NCI-H128 (cell line): ENCODE measurements around the gene MAGI2.

Source experiments
- DNase-seq: peaks from one replicate; lab custom pipeline; 2025; ENCODE audit not compliant: unreplicated experiment; lab: John Stamatoyannopoulos, UW

The MAGI2 gene

DNA sequence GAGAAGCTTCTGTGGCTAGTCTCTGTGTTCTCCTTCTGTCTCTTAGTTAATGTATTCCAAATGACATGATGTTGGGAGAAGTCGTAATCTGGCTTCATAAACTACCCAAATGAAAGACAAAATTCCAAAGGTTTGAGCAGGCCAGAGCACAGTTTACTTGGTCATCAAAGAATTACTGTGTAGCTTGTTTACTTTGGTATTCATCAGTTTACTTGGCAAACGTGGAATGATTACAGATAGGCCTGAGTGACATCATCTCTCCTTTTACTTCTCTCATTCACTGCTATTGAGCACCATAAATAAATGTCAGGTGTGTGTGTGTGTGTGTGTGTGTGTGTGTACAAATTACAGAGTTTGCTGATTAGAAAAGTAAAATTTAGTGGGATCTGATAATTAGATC, 1327.6 kb downstream of the MAGI2 start:
- no peak for DNase-seq

DNA sequence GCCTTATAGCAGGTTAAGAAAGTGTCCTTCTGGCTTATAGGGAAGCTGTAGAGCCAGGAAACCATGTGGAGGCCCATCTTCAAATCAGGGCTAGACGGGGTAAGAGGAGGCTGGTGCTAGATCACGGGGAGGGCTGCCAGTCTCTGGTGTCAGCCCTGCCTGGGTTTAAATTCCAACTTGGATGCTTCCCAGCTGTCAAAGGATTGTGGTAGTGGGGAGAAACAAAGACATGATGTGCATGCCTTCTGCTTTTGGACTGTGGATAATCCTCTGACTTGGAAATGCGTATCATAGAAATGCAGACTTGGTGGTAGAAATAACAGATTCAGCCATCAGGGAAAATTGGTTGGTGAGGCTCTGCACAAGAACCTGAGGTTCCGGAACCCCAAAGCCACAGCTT, 1329.3 kb downstream of the MAGI2 start:
- DNase-seq: no peak

DNA sequence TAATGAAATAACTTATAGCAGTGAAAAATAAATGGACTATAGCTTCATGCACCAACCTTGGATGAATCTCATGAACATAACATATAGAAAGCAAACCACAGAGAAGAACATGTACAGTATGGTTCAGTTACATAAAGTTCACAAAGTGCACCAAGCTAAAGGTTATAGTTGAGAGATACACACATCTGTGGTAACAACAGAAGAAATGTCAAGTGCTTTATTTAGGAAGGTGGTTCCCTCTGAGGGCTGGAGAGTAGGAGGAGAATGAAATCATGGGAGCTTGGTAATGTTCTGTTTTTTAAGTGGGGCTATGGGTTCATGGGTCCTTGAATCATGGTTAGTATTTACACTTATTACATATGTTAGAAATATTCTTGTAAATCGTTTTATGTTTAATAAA, 1331.6 kb downstream of the MAGI2 start:
- DNase-seq: no peak

DNA sequence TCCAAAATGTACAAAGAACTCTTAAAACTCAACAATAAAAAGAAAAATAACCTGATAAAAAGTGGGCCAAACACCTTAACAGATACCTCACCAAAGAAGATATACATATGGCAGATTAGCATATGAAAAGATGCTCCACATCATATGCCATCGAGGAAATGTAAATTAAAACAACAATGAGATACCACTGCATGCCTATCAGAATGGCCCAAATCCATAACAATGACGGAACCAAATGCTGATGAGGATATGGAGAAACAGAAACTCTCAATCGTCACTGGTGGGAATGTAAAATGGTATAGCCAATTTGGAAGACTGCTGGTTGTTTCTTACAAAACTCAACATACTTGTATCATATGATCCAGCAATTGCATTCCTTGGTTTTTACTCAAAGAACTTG, 1335.0 kb downstream of the MAGI2 start:
- no peak for DNase-seq

DNA sequence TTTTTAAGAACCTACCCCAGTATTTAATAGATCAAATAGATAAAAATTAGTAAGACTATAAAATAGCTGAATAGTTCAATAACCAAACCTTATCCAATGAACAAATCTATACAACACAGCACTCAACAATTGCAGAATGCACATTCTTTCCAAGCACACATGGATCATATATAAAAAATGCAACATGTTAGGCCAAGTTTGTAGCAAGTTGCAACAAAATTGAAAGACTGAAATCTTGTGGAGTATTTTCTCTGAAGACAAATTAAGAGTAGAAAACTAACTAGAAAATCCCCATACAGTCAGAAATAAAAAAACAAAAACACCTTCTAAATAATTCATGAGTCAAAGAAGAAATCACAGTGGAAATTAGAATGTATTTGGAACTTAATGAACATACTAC, 1337.6 kb downstream of the MAGI2 start:
- DNase-seq: no peak

DNA sequence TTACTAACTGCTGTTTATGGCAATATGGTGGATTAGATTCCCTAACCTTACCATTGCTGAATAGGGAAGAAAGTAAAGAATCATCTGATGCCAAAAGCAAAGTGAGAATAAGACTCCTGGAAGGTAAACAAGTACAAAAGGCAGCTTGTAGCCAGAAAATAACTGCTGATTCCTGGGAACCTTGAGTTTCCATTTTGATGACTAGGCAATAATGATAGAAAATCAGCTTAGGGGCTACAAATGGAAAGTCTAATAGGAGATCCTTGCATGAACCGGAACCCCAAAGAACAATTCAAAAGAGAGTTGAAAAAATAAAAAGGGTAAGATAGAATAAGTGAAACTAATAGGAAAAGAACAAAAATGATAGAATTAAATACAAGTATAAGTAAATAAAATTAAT, 1338.5 kb downstream of the MAGI2 start:
- no peak for DNase-seq

DNA sequence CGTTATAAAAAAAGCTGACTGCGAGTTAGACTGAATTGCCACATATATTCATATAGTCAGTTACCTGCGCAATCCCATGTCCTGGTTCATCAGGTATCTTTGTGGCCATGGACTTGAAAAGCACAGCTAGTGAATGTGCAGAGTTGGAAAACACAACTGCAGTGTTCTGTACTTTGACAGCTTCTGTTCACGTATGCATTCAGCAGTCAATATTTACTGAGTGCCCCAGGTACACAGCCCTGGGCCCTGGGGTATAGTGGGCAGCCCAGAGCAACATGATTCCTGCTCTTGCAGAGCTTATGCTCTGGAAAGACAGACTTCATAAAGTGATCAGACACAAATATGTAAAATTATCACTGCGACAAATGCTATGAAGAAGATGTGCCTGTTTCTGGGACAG, 1341.0 kb downstream of the MAGI2 start:
- DNase-seq: no peak

DNA sequence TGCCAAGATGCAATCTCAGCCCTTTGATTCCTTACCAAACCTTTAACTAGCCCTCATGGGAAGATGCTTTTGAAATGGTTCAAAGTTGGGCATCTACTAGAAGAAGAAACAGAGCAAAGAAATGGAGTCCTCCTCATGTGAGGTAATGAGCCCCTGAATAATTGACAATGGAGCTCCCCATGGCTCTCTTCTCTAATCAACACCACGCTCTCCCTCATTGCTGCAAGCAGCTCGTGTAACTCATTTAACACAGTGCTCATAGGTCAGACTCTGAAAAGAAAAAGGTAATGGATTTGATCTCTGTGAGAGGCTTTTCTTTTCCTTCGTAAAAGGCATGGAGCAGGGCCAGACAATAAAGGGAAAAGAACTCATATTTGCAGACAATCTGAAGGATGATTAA, 1342.1 kb downstream of the MAGI2 start:
- no peak for DNase-seq

DNA sequence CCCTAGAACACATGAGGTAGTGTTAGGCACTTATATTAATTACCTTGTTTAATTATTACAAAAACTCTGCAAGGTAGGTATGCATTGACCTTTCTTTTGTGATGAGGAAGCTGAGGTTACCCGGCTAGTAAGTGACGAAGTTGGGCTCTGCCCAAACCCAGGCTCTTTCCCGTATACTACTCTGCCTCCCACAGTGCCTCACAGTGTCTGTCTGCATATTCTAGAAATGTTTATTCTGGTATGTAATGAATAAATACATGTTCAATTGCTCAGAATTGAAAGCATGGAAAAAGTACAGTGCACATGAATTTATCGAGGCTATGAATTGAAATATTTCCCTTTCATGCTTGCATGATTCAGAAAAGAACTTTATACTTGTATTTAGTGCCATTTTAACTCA, 1350.0 kb downstream of the MAGI2 start:
- no peak for DNase-seq

DNA sequence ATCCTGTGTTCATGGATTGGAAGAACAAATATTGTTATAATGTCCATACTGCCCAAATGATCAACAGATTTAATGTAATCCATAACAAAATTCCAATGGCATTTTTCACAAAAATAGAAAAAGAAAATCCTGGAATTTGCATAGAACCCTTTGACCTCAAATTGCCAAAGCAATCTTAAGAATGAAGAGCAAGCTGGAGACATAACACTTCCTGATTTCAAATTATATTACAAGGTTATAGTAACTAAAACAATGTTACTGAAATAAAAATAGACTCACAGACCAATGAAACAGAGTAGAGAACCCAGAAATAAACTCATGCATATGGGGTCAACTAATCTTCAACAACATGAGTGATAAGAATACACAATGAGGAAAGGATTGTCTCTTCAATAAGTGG, 1352.4 kb downstream of the MAGI2 start:
- DNase-seq: no peak

DNA sequence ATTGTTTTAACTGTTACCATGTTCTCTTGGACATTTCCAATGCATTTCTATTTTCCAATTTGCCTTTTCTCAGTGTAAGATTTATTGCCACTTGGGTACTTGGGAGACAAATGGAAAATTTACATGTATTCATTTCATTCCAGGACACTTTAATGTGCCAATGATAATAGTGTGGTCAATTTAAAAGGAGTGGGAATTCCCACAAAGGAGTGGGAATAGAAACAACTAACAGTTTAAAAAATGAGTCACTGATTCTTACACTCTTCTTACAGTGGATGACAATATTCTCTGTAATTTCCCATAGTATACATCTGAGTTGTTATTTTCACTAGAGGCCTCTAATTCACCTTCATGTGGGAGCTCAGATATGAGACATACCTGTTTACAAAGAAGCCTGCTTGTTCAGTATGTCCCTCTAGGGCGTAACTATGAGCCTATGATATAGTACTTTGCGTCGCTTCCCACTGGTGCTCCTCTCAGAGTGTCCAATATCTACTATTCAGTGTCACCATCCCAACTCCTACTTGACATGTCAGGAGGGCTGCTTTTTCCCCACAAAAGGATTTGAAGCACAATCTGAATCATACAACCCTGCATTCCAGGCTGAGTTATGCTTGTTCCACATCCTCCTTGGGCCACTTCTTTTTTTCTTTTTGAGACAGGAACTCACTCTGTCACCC, 1353.6 kb downstream of the MAGI2 start:
- DNase-seq: no peak

DNA sequence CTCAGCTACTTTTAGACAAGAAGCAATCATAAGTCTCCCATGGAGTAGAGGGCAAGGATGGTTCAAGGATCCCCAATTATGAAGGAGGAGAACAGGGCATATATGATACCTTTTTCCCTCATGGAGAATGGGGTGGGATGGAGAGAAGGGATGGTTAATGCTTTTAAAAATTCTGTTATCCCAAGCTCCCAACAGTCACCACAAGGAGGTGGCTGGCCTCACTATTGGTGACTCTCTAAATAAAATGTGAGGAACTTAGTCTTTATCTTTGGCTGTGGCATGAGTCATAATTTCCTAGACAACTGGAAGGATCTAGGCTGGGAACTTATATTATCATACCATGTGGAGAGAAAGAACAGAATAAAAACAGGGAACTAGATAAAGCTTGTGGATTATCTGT, 1357.9 kb downstream of the MAGI2 start:
- DNase-seq: no peak

DNA sequence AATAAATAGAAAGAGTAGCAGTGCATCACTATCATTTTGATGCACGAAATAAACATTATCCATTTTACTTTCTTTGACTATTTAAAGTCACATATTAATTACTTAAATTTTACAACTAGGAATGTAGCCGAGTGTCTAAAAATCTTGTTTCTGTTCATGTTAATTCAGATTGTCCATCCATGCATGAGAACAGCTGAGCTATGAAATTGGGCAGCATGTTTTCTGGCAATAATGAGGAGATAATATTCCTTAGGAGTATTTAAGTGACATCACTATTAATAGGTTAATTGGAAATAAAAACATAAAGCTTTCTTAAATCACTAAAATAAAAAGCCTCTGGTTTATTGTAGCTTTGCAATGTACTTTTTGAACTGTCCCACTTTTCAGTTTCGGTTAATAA, 1361.1 kb downstream of the MAGI2 start:
- no peak for DNase-seq

DNA sequence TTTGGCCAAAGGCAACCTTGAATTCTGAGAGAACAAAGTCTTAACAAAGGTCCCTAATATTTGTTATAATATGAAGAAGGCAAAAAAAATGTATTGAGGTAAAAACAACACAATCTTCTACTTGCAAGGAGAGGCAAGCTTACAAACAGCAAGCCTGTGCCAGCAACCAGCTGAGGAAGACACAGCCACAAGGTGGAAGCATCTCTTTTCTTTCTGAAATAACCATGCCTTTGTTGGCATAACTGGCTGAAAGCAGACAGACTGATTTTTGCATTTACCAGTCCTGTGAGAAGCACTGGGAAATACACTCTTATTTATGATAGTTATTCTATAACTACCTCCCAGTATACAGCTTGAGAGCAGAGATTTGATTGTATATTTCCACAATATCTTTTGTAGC, 1362.9 kb downstream of the MAGI2 start:
- DNase-seq: no peak

DNA sequence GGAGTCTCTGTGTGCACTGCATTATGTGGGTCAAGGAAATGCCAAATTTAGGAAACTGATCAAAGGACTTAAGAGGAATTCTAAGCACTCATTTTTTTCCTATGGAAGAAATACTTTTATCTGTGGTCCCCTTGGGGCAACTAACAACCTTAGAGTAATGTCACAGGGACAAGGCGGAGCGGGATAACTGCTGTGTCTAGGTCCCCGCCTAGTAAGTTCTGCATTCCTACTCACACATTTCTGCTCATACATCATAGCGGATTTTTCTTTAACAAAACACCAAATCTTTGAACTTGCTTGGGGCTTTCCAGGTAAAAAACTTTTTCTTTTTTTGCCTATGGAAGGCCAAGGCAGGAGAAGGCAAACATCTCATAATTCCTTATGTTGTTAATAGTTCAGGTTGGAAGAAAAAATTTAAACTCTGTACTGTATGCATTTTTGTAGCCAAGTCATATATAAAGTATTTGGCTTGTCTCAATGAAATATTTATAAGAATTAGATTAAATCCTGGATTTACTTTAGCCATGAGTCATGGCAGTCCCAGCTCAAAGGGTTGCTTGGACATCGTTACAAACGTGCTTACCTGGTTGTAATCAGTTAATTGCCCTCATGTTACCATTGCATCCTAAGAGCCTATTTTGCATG, 1369.9 kb downstream of the MAGI2 start:
- no peak for DNase-seq

DNA sequence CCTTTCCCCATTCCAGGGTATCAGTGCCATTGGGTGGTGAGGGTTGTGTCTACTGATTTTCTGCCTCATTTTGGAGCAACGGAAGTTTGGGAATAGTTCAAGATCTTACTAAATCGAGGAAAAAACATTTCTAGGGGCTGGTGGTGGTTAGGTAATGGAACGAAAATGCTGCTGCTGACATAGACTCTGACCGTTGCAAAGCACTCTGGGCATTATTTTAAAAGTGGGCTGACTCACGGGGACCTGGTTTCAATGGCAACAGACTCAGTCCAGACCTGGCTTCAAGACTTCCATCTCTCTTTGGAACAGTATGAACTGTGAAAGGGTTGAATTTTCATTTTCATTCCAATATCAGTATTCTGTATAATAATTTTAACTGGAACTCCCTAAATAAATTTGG, 1370.9 kb downstream of the MAGI2 start:
- no peak for DNase-seq

DNA sequence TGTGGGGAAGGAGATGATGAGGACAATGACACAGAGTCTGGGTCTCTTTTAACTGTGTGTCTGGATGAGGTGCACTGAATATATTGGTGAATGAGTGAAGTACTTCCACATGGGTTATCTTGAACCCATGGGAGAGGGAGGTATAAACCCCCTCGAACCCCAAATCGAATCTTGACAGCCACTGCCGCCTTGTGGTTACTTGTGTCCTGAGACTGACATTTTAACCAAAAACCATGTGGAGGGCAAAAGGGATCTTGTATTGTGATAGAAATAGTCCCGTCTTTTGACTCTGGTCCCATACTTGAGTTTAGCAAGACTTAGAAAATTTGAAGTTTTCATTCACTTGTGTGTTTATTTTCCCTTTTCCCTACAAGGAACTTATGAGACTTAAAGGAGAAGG, 1371.6 kb downstream of the MAGI2 start:
- no peak for DNase-seq

DNA sequence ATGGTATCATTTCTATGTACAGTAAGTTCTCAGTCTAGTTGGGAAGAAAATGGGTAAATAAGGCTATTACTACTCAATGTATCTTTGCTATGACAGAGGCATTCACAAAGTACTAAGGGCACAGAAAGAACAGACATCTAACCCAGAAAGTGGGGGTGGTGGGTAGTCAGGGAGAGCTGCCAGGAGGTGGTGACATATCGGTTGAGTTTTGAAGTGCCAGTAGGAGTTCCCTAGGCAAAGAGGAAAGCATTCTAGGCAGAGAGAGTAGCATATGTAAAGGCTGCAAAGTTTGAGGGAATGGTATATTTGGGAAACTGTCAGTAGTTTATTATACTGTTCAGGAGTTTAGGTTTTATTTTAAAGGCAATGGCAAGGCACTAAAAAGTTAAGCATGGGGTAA, 1372.1 kb downstream of the MAGI2 start:
- DNase-seq: no peak

DNA sequence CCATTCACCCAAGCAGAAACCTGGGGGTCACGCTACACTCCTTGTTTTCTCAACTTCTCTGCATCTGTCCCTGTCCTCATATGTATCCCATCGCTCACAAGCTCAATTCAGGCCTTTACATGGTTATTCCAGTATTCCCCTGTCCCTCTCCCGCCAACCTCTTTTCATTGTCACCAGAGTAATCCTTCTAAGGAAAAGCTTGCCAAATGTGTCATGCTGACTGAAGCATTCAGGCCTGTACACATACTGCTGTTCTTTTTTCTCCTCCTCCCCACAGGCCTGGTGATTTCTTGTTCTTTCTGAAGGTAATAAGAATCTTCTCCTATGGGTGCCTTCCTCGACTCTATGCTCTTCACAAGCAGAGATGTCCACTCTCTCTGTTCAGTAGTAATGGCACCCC, 1372.7 kb downstream of the MAGI2 start:
- no peak for DNase-seq

DNA sequence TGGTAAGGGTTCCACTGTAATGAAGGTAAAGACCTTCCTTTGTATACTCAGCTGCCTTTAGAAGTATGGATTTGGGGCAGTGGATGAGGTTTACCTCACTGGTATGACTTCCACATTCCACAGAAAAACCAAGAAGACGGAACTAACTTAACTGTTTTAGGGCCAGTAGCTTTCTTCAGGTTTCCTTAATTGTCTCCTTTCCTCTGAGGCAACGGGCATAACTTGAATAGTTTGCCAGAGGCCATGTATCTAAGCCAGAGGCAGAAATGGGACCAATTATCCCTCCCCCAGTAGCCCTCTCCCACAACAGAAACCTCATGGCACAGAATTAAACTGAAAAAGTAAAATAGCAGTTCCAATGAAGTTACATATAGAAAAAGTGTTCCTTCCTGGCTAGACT, 1373.2 kb downstream of the MAGI2 start:
- DNase-seq: no peak

DNA sequence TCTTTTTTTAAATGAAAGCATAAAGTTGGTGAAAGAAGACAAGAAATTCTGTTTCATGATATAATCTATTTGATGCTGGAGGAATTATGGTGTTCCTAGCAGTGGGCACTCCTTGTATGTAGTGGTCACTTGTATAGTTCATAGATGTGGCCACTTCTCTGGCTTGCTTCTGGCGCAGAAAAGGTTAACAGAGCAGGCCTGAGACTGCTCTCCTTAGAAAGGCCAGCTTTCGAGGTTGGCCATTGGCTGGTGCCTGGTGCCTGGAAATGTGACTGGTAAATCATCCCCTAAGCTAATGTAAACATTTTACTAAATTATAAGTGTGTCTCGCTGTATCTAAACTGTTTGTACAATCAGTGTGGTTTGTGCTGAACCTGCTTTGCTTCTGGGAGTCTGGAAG, 1378.8 kb downstream of the MAGI2 start:
- no peak for DNase-seq

DNA sequence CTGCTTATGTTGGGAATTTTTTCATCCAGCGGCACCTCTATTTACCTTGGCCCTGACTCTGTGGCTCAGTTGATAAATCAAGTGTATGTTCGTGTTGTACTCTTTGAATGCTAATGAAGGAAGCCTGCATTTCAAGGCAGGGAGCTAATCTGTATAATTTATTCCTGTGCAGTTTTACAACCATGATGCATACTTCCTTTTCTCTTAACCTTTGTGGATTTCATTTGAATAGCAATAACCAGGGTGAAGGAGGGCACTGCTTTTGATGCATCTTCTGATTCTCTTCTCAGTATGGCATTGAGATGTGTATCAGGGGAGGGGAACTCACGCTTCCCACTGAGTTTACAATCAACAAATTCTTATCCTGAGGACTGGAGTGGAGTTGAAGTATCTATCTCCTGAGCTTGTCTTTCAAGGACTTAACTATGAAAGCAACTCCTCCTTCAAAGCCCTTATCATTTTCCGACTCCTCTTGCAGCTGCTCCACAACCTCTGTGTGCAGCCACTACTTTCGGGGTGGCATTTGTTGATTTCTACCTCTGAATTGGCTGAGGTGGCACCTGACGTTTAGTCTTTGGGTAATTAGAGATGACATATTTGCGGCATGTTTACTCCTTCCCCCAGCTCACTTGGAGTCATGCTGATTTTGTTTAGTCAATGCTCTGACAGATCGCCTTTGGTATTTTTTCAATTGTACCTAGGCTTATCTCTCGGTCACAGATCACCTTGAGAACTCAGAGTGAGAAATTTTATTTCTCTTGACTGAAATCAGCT, 1379.7 kb downstream of the MAGI2 start:
- DNase-seq: no peak
